ENCODE measurements around the gene RPS19BP1.

The RPS19BP1 gene

DNA sequence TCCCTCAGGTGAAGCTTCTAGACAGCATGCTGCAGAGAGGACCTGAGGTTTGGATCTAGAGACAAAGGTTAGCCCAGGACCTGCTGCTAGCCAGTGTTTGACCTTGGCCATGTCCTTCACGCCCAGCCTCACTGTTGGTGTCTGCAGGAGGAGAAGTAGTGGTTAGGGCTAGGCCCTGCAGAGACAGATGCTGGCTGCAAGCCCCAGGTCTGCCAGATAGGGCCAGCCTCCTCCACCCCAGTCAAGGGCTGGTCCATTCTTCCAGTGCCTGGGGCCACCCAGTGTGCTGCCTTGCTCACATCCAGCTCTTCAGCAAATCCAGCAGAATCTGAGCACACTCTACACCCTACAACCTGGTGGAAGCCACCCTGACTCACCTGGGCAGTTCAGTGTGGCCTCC is 52.0 kb downstream of the RPS19BP1 start:
- H2BK120ac ChIP-seq (ENCODE audit: insufficient read depth, low read length, poor library complexity), result no peak overlapping the region
- H3K23ac ChIP-seq (ENCODE audit: low read length), result no peak overlapping the region
- no peak overlapping the region for H3K27ac ChIP-seq (ENCODE audit: low read depth, low read length)
- H3K4me1 ChIP-seq (ENCODE audit: control insufficient read depth in 1 of 2, insufficient read depth in 2 of 2, low read length in 2 of 2), result peaks cover under 1 to 2% of the 10 kb centered on the region in 2 experiments
- no peak overlapping the region for H3K4ac ChIP-seq (ENCODE audit: low read depth, low read length)
- no peak overlapping the region for H4K91ac ChIP-seq (ENCODE audit: low read depth, low read length)
- no peak overlapping the region for H2BK5ac ChIP-seq (ENCODE audit: low read depth, low read length, poor library complexity)
- no peak overlapping the region for H3K18ac ChIP-seq (ENCODE audit: low read length)
- no peak for DNase-seq
- no CpG with 5 or more reads among the region's 1 CpG for WGBS (ENCODE audit: extremely low coverage, insufficient coverage, insufficient read length)
- H4K12ac ChIP-seq (ENCODE audit: low read depth, low read length), result no peak overlapping the region
- no peak overlapping the region for H3K14ac ChIP-seq (ENCODE audit: low read length)
- H2AFZ ChIP-seq (ENCODE audit: insufficient read depth, low read length, poor library complexity), result no peak overlapping the region
- no peaks in the 10 kb centered on the region for H3K27me3 ChIP-seq (ENCODE audit: insufficient read depth, low read length)
- H4K8ac ChIP-seq (ENCODE audit: low read depth, low read length), result no peak overlapping the region
- peaks cover under 1% of the 10 kb centered on the region for H3K79me1 ChIP-seq (ENCODE audit: low read length)
- H3K9me3 ChIP-seq (ENCODE audit: insufficient read depth, low read depth, low read length), result no peaks in the 10 kb centered on the region
- no peak overlapping the region for H2AK5ac ChIP-seq (ENCODE audit: low read length)
- no peak overlapping the region for H3K9ac ChIP-seq (ENCODE audit: low read length)
- H3K4me2 ChIP-seq (ENCODE audit: low read length), result no peak overlapping the region
- no peak overlapping the region for H3K4me3 ChIP-seq (ENCODE audit: low read depth, low read length)
- no peak overlapping the region for H2BK12ac ChIP-seq (ENCODE audit: low read length)
- H3K36me3 ChIP-seq (ENCODE audit: control insufficient read depth in 1 of 2, insufficient read depth in 2 of 2, low read length in 2 of 2), result peaks cover 11 to 17% of the 10 kb centered on the region in 2 experiments
- peaks cover under 1% of the 10 kb centered on the region for H3K79me2 ChIP-seq (ENCODE audit: control insufficient read depth, insufficient read depth, low read length, poor library complexity)

DNA sequence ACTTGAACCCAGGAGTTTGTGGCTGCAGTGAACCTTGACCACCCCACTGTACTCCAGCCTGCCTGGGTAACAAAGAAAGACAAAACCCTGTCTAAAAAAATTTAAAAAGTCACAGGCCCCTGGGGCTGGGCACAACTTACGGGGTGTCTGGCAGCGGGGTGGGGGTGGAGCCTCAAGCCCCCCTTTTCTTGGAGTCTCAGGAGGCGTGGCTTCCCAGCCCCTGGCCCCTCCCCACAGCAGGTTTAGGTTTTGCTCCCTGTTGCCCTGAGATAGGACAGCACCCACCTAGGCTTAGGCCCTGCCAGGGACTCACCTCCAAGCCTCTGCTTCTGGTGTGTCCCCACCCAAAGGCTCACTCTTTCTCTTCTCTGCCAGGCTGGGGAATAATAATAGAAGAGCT is 53.3 kb downstream of the RPS19BP1 start:
- Histone ChIP-seq H2BK5ac (ENCODE audit: low read depth, low read length, poor library complexity) (no peak overlapping the region), H4K91ac (ENCODE audit: low read depth, low read length) (no peak overlapping the region), H3K36me3 (ENCODE audit: control insufficient read depth in 1 of 2, insufficient read depth in 2 of 2, low read length in 2 of 2) (peaks cover 11 to 17% of the 10 kb centered on the region in 2 experiments), H3K4me2 (ENCODE audit: low read length) (no peak overlapping the region), H3K4me1 (ENCODE audit: control insufficient read depth in 1 of 2, insufficient read depth in 2 of 2, low read length in 2 of 2) (peaks cover 9 to 10% of the 10 kb centered on the region in 2 experiments), H3K18ac (ENCODE audit: low read length) (no peak overlapping the region), H2BK120ac (ENCODE audit: insufficient read depth, low read length, poor library complexity) (no peak overlapping the region), H3K14ac (ENCODE audit: low read length) (no peak overlapping the region), H3K4ac (ENCODE audit: low read depth, low read length) (no peak overlapping the region), H3K23ac (ENCODE audit: low read length) (no peak overlapping the region), H2BK12ac (ENCODE audit: low read length) (no peak overlapping the region), H3K4me3 (ENCODE audit: low read depth, low read length) (no peak overlapping the region), H3K9ac (ENCODE audit: low read length) (no peak overlapping the region), H2AK5ac (ENCODE audit: low read length) (no peak overlapping the region), H3K27me3 (ENCODE audit: insufficient read depth, low read length) (no peaks in the 10 kb centered on the region), H2AFZ (ENCODE audit: insufficient read depth, low read length, poor library complexity) (no peak overlapping the region), H3K79me2 (ENCODE audit: control insufficient read depth, insufficient read depth, low read length, poor library complexity) (peaks cover 5% of the 10 kb centered on the region), H3K79me1 (ENCODE audit: low read length) (peaks cover 9% of the 10 kb centered on the region), H3K27ac (ENCODE audit: low read depth, low read length) (no peak overlapping the region), H4K8ac (ENCODE audit: low read depth, low read length) (no peak overlapping the region), H3K9me3 (ENCODE audit: insufficient read depth, low read depth, low read length) (no peaks in the 10 kb centered on the region), H4K12ac (ENCODE audit: low read depth, low read length) (no peak overlapping the region)
- WGBS (ENCODE audit: extremely low coverage, insufficient coverage, insufficient read length), result no CpG with 5 or more reads among the region's 3 CpGs
- DNase-seq, result no peak

Measured in trophoblast cell (in vitro differentiated cells and primary cell).